HCT116 (cell line): Measurements from ENCODE around the gene CETN1. TPM values are rescaled to one million over a fixed set of nuclear protein-coding genes. Genes with fewer than 3 reads are reported as not detected.

ENCODE experiments used
- ATAC-seq: fragments of 200-7000 bp; cut with Tn5 transposase; 2 replicates; pipeline ENCODE4 v1.9.1; 2020; ENCODE audit warnings: mild to moderate bottlenecking, moderate library complexity
- BruUV-seq: library from RNA; stranded (reverse); fragments of 400-500 nt; replicated peaks from 2 replicates; lab custom pipeline; 2021; lab: Mats Ljungman, UMichigan
- CTCF ChIA-PET: fragments of 300-600 bp; sonication (Branson Sonifier 250); formaldehyde crosslinking; loops from one replicate; lab custom pipeline; 2021; ENCODE audit warnings: antibody characterized with exemption; lab: Charles Lee
- POLR2A ChIA-PET: fragments of 300-600, 350-600 bp; sonication (Branson Sonifier 250); formaldehyde crosslinking; loops from one replicate; lab custom pipeline; 2021; ENCODE audit warnings: antibody characterized with exemption; lab: Charles Lee
- RAD21 ChIA-PET, 2 experiments: fragments of 300-600 bp; sonication (Branson Sonifier 250); formaldehyde crosslinking; loops; one replicate each; lab custom pipeline; 2023; ENCODE audit warnings: low total read pairs in 2 of 2; ENCODE audit not compliant: uncharacterized antibody in 2 of 2, unreplicated experiment in 2 of 2, low non-redundant PET in 1 of 2; lab: Charles Lee
- DNase-seq: peaks from one replicate; pipeline ENCODE4 v3.0.0-alpha.2; 2010; ENCODE audit warnings: low read depth, low spot score
- H2AFZ ChIP-seq: fragments of 200-600 bp; shearing (Covaris generic), sonication (generic); 2 replicates; pipeline ENCODE4 v1.6.1; 2017; ENCODE audit warnings: low read depth, mixed run types, mixed read lengths, antibody characterized with exemption, low read length; ENCODE audit not compliant: poor library complexity, severe bottlenecking
- H3K27ac ChIP-seq: 2 replicates; pipeline ENCODE4 v1.5.1; 2012; ENCODE audit warnings: low read depth, low read length
- H3K27me3 ChIP-seq: fragments of 200-600 bp; sonication (generic); 2 replicates; pipeline ENCODE4 v1.6.1; 2016; ENCODE audit warnings: mixed run types, low read length, mixed read lengths; ENCODE audit not compliant: insufficient read depth
- H3K36me3 ChIP-seq, 2 experiments: fragments of 200-500 bp in 1 of 2; fragments of 200-600 bp in 1 of 2; sonication (Bioruptor generic) in 1 of 2; sonication (generic) in 1 of 2; 2 replicates each; pipeline versions ENCODE4 v1.5.1 to v1.6.1; 2014 to 2016; ENCODE audit warnings: low read length in 2 of 2, inconsistent platforms in 1 of 2, mixed read lengths in 1 of 2, mixed run types in 1 of 2; ENCODE audit not compliant: insufficient read depth in 2 of 2, control insufficient read depth in 1 of 2
- H3K4me1 ChIP-seq, 2 experiments: fragments of 200-600 bp in 1 of 2; sonication (generic) in 1 of 2; 2 replicates each; pipeline versions ENCODE4 v1.5.1 to v1.6.1; 2012 to 2017; ENCODE audit warnings: low read length in 2 of 2, inconsistent platforms in 1 of 2, mild to moderate bottlenecking in 1 of 2, mixed read lengths in 1 of 2, mixed run types in 1 of 2, moderate library complexity in 1 of 2; ENCODE audit not compliant: insufficient read depth in 2 of 2, control insufficient read depth in 1 of 2
- H3K4me2 ChIP-seq: fragments of 200-600 bp; sonication (generic); 2 replicates; pipeline ENCODE4 v1.6.1; 2017; ENCODE audit warnings: mixed run types, low read length, mixed read lengths
- H3K4me3 ChIP-seq, 2 experiments: fragments of 200-600 bp in 1 of 2; sonication (generic) in 1 of 2; replicated peaks in 1 of 2; 2 replicates each; pipeline ENCODE4 v1.5.1; 2011 to 2016; ENCODE audit warnings: low read length in 2 of 2, control low read depth in 1 of 2, low read depth in 1 of 2, mild to moderate bottlenecking in 1 of 2, mixed read lengths in 1 of 2, mixed run types in 1 of 2
- H3K79me2 ChIP-seq: fragments of 200-600 bp; sonication (generic); 2 replicates; pipeline ENCODE4 v1.6.1; 2017; ENCODE audit warnings: mild to moderate bottlenecking, mixed run types, low read length, moderate library complexity, mixed read lengths; ENCODE audit not compliant: insufficient read depth
- H3K9ac ChIP-seq: fragments of 200-600 bp; sonication (generic); 2 replicates; pipeline ENCODE4 v1.6.1; 2016; ENCODE audit warnings: low read length, mixed read lengths
- H3K9me2 ChIP-seq: fragments of 200-600 bp; sonication (generic), shearing (Covaris generic); 2 replicates; pipeline ENCODE4 v1.6.1; 2017; ENCODE audit warnings: mixed run types, mild to moderate bottlenecking, moderate library complexity; ENCODE audit not compliant: insufficient read depth
- H3K9me3 ChIP-seq, 2 experiments: fragments of 200-500 bp in 1 of 2; fragments of 200-600 bp in 1 of 2; sonication (Bioruptor generic) in 1 of 2; sonication (generic) in 1 of 2; 2 replicates each; pipeline ENCODE4 v1.6.1; 2014 to 2017; ENCODE audit warnings: low read length in 2 of 2, mixed read lengths in 2 of 2, inconsistent platforms in 1 of 2, low read depth in 1 of 2, mild to moderate bottlenecking in 1 of 2, mixed run types in 1 of 2, moderate library complexity in 1 of 2; ENCODE audit not compliant: control insufficient read depth in 1 of 2, insufficient read depth in 1 of 2
- H4K20me1 ChIP-seq: fragments of 200-600 bp; sonication (generic), shearing (Covaris generic); 2 replicates; pipeline ENCODE4 v1.6.1; 2017; ENCODE audit warnings: mixed run types, mild to moderate bottlenecking, moderate library complexity; ENCODE audit not compliant: insufficient read depth
- EGR1 ChIP-seq: IDR thresholded peaks from 2 replicates; pipeline ENCODE4 v1.6.1; 2012; ENCODE audit warnings: low read depth
- ELF1 ChIP-seq: IDR thresholded peaks from 2 replicates; pipeline ENCODE4 v1.6.1; 2012; ENCODE audit warnings: low read depth, borderline replicate concordance
- EZH2 ChIP-seq: fragments of 200-600 bp; sonication (generic); IDR thresholded peaks from 2 replicates; pipeline ENCODE4 v1.6.1; 2017; ENCODE audit warnings: antibody characterized with exemption, mixed run types
- JUND ChIP-seq: IDR thresholded peaks from 2 replicates; pipeline ENCODE4 v1.6.1; 2012
- POLR2A ChIP-seq: IDR thresholded peaks from 2 replicates; pipeline ENCODE4 v1.7.0; 2011; ENCODE audit warnings: borderline replicate concordance; ENCODE audit not compliant: insufficient read depth, insufficient read length; ENCODE audit errors: extremely low read depth
- RAD21 ChIP-seq: IDR thresholded peaks from 2 replicates; pipeline ENCODE4 v1.6.1; 2012; ENCODE audit warnings: low read depth, mild to moderate bottlenecking
- SIN3A ChIP-seq: IDR thresholded peaks from 2 replicates; pipeline ENCODE4 v1.6.1; 2012; ENCODE audit warnings: low read depth
- SP1 ChIP-seq: IDR thresholded peaks from 2 replicates; pipeline ENCODE4 v1.6.1; 2012; ENCODE audit warnings: low read depth
- ZFX ChIP-seq: fragments of 450-650 bp; IDR thresholded peaks from 2 replicates; pipeline ENCODE4 v1.6.1; 2017
- intact Hi-C: fragments of 100-400 bp; cut with micrococcal nuclease; formaldehyde crosslinking; loops from 2 replicates; pipeline ENCODE4 v1.10.0; 2022
- total RNA-seq: library from RNA; stranded (reverse); gene quantifications from one replicate; pipeline ENCODE4 v1.2.1, GENCODE V29; 2021; ENCODE audit not compliant: unreplicated experiment
- TF ChIP-seq, protein P1 (sequence below): IDR thresholded peaks from 2 replicates; pipeline ENCODE4 v1.6.1; 2012; ENCODE audit warnings: low read depth
- TF ChIP-seq, protein P2 (sequence below): IDR thresholded peaks from 2 replicates; pipeline ENCODE4 v1.6.1; 2012
- TF ChIP-seq, protein P3 (sequence below), 3 experiments: fragments of 200-600 bp in 1 of 3; sonication (generic) in 1 of 3; IDR thresholded peaks in 2 of 3; conservative IDR thresholded peaks in 1 of 3; 2 replicates each; pipeline ENCODE4 v1.5.1; 2012 to 2017; ENCODE audit warnings: low read depth in 2 of 3, low read length in 2 of 3, antibody characterized with exemption in 1 of 3, borderline replicate concordance in 1 of 3, control low read depth in 1 of 3, mild to moderate bottlenecking in 1 of 3, mixed read lengths in 1 of 3, mixed run types in 1 of 3, moderate library complexity in 1 of 3; ENCODE audit not compliant: insufficient read depth in 1 of 3
- TF ChIP-seq, protein P4 (sequence below): IDR thresholded peaks from 2 replicates; pipeline ENCODE4 v1.6.1; 2011; ENCODE audit warnings: mild to moderate bottlenecking, low read length, moderate library complexity; ENCODE audit not compliant: insufficient replicate concordance; ENCODE audit errors: extremely low read depth
- TF ChIP-seq, protein P5 (sequence below): IDR thresholded peaks from 2 replicates; pipeline ENCODE4 v1.6.1; 2012

CETN1 gene
- total RNA-seq, 1 experiment from 2014 or later, result not detected

DNA sequence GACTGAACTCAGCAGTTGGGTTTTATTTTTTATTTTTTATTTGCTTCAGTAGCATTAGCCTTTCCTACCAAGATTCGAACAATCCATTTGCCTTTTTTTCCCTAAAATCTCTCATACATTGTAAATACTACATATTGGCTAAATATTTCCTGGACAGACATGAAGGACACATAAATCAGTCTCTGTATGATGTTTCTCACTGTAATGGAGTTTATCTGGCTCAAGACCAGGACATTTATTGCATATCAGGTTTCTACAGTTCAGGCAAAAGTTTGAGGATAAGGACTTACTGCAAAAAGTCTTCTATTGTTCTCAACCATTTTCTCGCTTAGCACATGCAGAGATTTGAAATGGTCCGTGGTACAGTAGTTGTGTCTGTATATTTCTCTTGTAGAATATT lies 19.9 kb downstream of the CETN1 start (continued):
- TF ChIP-seq, protein P1, sequence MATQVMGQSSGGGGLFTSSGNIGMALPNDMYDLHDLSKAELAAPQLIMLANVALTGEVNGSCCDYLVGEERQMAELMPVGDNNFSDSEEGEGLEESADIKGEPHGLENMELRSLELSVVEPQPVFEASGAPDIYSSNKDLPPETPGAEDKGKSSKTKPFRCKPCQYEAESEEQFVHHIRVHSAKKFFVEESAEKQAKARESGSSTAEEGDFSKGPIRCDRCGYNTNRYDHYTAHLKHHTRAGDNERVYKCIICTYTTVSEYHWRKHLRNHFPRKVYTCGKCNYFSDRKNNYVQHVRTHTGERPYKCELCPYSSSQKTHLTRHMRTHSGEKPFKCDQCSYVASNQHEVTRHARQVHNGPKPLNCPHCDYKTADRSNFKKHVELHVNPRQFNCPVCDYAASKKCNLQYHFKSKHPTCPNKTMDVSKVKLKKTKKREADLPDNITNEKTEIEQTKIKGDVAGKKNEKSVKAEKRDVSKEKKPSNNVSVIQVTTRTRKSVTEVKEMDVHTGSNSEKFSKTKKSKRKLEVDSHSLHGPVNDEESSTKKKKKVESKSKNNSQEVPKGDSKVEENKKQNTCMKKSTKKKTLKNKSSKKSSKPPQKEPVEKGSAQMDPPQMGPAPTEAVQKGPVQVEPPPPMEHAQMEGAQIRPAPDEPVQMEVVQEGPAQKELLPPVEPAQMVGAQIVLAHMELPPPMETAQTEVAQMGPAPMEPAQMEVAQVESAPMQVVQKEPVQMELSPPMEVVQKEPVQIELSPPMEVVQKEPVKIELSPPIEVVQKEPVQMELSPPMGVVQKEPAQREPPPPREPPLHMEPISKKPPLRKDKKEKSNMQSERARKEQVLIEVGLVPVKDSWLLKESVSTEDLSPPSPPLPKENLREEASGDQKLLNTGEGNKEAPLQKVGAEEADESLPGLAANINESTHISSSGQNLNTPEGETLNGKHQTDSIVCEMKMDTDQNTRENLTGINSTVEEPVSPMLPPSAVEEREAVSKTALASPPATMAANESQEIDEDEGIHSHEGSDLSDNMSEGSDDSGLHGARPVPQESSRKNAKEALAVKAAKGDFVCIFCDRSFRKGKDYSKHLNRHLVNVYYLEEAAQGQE, result no peak
- TF ChIP-seq EGR1 (no peak), JUND (no peak), EZH2 (no peak), ZFX (no peak)

DNA sequence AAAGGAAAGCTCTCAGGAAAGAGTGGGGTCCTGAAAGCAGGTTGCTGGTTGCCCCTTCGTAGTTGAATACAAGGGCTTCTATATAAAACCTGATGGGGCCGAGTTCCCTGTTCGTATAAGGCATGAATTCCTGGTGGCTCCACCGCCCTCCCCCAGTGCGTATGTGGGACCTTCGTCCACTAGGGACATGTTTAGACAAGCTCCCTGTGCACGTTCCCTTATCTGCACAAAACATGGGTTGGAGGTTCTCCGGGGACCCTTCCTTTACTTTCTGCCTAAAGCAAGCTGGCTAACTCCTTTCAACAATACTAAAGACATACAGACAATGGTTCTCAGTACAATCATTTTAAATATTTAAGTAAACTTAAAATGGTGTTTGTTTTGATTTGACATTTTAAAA lies 24.6 kb downstream of the CETN1 start:
- Histone ChIP-seq H3K36me3 (no peaks in the 10 kb centered on the region), H3K79me2 (no peaks in the 10 kb centered on the region), H3K27me3 (no peaks in the 10 kb centered on the region), H3K27ac (no peak overlapping the region), H4K20me1 (no peaks in the 10 kb centered on the region), H3K9me2 (no peaks in the 10 kb centered on the region), H2AFZ (no peak overlapping the region), H3K9ac (no peak overlapping the region), H3K4me1 (no peaks in the 10 kb centered on the region), H3K4me2 (no peak overlapping the region), H3K4me3 (no peak overlapping the region), H3K9me3 (no peaks in the 10 kb centered on the region)
- RAD21 ChIA-PET, result no interaction called here
- CTCF ChIA-PET, result no interaction called here
- POLR2A ChIA-PET, result no interaction called here
- no TSS peak for BruUV-seq
- DNase-seq, result no peak
- intact Hi-C loops, result no loop called here
- ATAC-seq, result no peak
- TF ChIP-seq, protein P2, sequence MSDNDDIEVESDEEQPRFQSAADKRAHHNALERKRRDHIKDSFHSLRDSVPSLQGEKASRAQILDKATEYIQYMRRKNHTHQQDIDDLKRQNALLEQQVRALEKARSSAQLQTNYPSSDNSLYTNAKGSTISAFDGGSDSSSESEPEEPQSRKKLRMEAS, result no peak
- TF ChIP-seq SP1 (no peak), ZFX (no peak), RAD21 (no peak), JUND (no peak), SIN3A (no peak), POLR2A (no peak), ELF1 (no peak)
- TF ChIP-seq, protein P1, result no peak
- TF ChIP-seq, protein P3, sequence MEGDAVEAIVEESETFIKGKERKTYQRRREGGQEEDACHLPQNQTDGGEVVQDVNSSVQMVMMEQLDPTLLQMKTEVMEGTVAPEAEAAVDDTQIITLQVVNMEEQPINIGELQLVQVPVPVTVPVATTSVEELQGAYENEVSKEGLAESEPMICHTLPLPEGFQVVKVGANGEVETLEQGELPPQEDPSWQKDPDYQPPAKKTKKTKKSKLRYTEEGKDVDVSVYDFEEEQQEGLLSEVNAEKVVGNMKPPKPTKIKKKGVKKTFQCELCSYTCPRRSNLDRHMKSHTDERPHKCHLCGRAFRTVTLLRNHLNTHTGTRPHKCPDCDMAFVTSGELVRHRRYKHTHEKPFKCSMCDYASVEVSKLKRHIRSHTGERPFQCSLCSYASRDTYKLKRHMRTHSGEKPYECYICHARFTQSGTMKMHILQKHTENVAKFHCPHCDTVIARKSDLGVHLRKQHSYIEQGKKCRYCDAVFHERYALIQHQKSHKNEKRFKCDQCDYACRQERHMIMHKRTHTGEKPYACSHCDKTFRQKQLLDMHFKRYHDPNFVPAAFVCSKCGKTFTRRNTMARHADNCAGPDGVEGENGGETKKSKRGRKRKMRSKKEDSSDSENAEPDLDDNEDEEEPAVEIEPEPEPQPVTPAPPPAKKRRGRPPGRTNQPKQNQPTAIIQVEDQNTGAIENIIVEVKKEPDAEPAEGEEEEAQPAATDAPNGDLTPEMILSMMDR (IDR thresholded peaks at IDR 0.05 in 2 of 3, conservative IDR thresholded peaks at IDR 0.05 in 1 of 3; ENCODE audit: borderline replicate concordance in 1 of 3, insufficient read depth in 1 of 3, low read depth in 2 of 3, low read length in 2 of 3), result no peak
- TF ChIP-seq, protein P4, sequence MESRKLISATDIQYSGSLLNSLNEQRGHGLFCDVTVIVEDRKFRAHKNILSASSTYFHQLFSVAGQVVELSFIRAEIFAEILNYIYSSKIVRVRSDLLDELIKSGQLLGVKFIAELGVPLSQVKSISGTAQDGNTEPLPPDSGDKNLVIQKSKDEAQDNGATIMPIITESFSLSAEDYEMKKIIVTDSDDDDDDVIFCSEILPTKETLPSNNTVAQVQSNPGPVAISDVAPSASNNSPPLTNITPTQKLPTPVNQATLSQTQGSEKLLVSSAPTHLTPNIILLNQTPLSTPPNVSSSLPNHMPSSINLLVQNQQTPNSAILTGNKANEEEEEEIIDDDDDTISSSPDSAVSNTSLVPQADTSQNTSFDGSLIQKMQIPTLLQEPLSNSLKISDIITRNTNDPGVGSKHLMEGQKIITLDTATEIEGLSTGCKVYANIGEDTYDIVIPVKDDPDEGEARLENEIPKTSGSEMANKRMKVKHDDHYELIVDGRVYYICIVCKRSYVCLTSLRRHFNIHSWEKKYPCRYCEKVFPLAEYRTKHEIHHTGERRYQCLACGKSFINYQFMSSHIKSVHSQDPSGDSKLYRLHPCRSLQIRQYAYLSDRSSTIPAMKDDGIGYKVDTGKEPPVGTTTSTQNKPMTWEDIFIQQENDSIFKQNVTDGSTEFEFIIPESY, result no peak
- TF ChIP-seq, protein P5, sequence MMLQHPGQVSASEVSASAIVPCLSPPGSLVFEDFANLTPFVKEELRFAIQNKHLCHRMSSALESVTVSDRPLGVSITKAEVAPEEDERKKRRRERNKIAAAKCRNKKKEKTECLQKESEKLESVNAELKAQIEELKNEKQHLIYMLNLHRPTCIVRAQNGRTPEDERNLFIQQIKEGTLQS, result no peak
